ENCODE data around the gene ZNFX1.

Gene ZNFX1

DNA sequence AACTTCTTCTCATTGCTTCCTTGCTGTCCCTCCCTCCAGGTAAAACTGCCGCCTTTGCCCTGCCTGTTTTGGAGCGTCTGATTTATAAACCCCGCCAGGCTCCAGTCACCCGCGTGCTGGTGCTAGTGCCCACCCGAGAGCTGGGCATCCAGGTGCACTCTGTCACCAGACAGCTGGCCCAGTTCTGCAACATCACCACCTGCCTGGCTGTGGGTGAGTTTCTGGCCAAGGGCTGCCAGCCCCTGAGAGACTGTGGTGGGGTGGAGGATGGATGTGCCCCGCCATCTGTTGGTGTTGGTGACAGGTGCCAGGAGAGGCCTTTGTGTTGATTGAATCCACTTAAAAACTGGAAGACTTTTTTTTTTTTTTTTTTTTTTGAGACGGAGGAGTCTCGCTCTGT lies 49.2 kb downstream of the ZNFX1 start (continued):
- TF ChIP-seq, protein P1, sequence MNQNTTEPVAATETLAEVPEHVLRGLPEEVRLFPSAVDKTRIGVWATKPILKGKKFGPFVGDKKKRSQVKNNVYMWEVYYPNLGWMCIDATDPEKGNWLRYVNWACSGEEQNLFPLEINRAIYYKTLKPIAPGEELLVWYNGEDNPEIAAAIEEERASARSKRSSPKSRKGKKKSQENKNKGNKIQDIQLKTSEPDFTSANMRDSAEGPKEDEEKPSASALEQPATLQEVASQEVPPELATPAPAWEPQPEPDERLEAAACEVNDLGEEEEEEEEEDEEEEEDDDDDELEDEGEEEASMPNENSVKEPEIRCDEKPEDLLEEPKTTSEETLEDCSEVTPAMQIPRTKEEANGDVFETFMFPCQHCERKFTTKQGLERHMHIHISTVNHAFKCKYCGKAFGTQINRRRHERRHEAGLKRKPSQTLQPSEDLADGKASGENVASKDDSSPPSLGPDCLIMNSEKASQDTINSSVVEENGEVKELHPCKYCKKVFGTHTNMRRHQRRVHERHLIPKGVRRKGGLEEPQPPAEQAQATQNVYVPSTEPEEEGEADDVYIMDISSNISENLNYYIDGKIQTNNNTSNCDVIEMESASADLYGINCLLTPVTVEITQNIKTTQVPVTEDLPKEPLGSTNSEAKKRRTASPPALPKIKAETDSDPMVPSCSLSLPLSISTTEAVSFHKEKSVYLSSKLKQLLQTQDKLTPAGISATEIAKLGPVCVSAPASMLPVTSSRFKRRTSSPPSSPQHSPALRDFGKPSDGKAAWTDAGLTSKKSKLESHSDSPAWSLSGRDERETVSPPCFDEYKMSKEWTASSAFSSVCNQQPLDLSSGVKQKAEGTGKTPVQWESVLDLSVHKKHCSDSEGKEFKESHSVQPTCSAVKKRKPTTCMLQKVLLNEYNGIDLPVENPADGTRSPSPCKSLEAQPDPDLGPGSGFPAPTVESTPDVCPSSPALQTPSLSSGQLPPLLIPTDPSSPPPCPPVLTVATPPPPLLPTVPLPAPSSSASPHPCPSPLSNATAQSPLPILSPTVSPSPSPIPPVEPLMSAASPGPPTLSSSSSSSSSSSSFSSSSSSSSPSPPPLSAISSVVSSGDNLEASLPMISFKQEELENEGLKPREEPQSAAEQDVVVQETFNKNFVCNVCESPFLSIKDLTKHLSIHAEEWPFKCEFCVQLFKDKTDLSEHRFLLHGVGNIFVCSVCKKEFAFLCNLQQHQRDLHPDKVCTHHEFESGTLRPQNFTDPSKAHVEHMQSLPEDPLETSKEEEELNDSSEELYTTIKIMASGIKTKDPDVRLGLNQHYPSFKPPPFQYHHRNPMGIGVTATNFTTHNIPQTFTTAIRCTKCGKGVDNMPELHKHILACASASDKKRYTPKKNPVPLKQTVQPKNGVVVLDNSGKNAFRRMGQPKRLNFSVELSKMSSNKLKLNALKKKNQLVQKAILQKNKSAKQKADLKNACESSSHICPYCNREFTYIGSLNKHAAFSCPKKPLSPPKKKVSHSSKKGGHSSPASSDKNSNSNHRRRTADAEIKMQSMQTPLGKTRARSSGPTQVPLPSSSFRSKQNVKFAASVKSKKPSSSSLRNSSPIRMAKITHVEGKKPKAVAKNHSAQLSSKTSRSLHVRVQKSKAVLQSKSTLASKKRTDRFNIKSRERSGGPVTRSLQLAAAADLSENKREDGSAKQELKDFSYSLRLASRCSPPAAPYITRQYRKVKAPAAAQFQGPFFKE (tag by site-specific recombination; IDR thresholded peaks at IDR 0.05; ENCODE audit: borderline replicate concordance): no peak
- TF ChIP-seq ZBTB20 (tag by site-specific recombination; IDR thresholded peaks at IDR 0.05) (no peak), ZNF274 (IDR thresholded peaks at IDR 0.05; ENCODE audit: low read length) (no peak), ZNF274 (tag by site-specific recombination; IDR thresholded peaks at IDR 0.05; ENCODE audit: borderline replicate concordance) (no peak), ZNF558 (tag by site-specific recombination; IDR thresholded peaks at IDR 0.05) (no peak)

DNA sequence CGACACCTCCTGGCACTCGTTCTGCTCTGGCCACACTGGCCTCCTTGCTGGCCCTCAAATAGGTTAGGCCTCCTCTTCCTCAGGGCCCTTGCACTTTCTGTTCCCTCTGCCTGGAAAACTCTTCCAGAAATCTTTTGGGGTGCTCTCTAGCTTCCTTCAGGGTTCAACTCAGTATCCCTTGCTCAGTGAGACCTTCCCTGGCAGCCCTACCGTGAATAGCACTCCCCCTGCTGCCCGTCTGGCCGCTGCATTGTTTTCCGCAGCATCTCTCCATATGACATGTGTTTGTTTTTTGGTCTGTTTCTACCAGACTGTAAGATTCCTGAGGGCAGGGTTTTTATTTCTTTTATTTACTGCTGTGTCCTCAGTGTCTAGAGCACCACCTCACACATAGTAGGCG lies 52.0 kb downstream of the ZNFX1 start:
- Histone ChIP-seq H3K27ac (ENCODE audit: extremely low read depth, low read depth, low read length) (no peak overlapping the region), H3K4me1 (ENCODE audit: control insufficient read depth, insufficient read depth, low read length) (no peaks in the 10 kb centered on the region), H3K4me3 (ENCODE audit: low read depth, low read length) (no peak overlapping the region), H3K9me3 (ENCODE audit: control insufficient read depth, insufficient read depth, low read depth, low read length) (no peaks in the 10 kb centered on the region), H3K36me3 (ENCODE audit: control insufficient read depth in 2 of 2, insufficient read depth in 1 of 2, low read length in 2 of 2) (peaks cover 38 to 85% of the 10 kb centered on the region in 2 experiments)
- ChIA-PET POLR2A (no interaction called here), CTCF (no interaction called here)
- no peak for TF ChIP-seq IKZF3 (tag by site-specific recombination; IDR thresholded peaks at IDR 0.05)
- no peak for TF ChIP-seq TCF7L2 (IDR thresholded peaks at IDR 0.05; ENCODE audit: borderline replicate concordance, low read depth, low read length)
- TF ChIP-seq ZNF548 (tag by site-specific recombination; IDR thresholded peaks at IDR 0.05): no peak
- no peak for TF ChIP-seq ZNF175 (tag by site-specific recombination; IDR thresholded peaks at IDR 0.05)
- TF ChIP-seq ZNF76 (tag by site-specific recombination; IDR thresholded peaks at IDR 0.05; ENCODE audit: borderline replicate concordance, low read depth): no peak
- TF ChIP-seq ZNF830 (tag by site-specific recombination; IDR thresholded peaks at IDR 0.05; ENCODE audit: low read depth): no peak
- no peak for TF ChIP-seq ZNF529 (tag by site-specific recombination; IDR thresholded peaks at IDR 0.05; ENCODE audit: insufficient replicate concordance)
- TF ChIP-seq SP2 (tag by site-specific recombination; IDR thresholded peaks at IDR 0.05): no peak
- TF ChIP-seq, protein P2, sequence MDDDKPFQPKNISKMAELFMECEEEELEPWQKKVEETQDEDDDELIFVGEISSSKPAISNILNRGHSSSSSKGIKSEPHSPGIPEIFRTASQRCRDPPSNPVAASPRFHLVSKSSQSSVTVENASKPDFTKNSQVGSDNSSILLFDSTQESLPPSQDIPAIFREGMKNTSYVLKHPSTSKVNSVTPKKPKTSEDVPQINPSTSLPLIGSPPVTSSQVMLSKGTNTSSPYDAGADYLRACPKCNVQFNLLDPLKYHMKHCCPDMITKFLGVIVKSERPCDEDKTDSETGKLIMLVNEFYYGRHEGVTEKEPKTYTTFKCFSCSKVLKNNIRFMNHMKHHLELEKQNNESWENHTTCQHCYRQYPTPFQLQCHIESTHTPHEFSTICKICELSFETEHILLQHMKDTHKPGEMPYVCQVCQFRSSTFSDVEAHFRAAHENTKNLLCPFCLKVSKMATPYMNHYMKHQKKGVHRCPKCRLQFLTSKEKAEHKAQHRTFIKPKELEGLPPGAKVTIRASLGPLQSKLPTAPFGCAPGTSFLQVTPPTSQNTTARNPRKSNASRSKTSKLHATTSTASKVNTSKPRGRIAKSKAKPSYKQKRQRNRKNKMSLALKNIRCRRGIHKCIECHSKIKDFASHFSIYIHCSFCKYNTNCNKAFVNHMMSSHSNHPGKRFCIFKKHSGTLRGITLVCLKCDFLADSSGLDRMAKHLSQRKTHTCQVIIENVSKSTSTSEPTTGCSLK (tag by site-specific recombination; IDR thresholded peaks at IDR 0.05): no peak
- no peak for TF ChIP-seq ZNF266 (tag by site-specific recombination; IDR thresholded peaks at IDR 0.05; ENCODE audit: low read depth)
- TF ChIP-seq, protein P3, sequence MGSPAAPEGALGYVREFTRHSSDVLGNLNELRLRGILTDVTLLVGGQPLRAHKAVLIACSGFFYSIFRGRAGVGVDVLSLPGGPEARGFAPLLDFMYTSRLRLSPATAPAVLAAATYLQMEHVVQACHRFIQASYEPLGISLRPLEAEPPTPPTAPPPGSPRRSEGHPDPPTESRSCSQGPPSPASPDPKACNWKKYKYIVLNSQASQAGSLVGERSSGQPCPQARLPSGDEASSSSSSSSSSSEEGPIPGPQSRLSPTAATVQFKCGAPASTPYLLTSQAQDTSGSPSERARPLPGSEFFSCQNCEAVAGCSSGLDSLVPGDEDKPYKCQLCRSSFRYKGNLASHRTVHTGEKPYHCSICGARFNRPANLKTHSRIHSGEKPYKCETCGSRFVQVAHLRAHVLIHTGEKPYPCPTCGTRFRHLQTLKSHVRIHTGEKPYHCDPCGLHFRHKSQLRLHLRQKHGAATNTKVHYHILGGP (tag by site-specific recombination; IDR thresholded peaks at IDR 0.05): no peak
- TF ChIP-seq, protein P4, sequence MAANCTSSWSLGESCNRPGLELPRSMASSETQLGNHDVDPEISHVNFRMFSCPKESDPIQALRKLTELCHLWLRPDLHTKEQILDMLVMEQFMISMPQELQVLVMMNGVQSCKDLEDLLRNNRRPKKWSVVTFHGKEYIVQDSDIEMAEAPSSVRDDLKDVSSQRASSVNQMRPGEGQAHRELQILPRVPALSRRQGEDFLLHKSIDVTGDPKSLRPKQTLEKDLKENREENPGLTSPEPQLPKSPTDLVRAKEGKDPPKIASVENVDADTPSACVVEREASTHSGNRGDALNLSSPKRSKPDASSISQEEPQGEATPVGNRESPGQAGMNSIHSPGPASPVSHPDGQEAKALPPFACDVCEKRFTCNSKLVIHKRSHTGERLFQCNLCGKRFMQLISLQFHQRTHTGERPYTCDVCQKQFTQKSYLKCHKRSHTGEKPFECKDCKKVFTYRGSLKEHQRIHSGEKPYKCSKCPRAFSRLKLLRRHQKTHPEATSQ (tag by site-specific recombination; IDR thresholded peaks at IDR 0.05): no peak

Data from HEK293 (cell line).